H1 (cell line): ENCODE measurements around the gene PLSCR5. TPM values are rescaled to one million over a fixed set of nuclear protein-coding genes. Genes with fewer than 3 reads are reported as not detected.

ENCODE experiments used
- CTCF ChIA-PET: fragments of 300-600 bp; sonication (Branson Sonifier 250); formaldehyde crosslinking; loops from one replicate; lab custom pipeline; 2021; ENCODE audit not compliant: partially characterized antibody; lab: Charles Lee
- POLR2A ChIA-PET: fragments of 300-600 bp; sonication (Branson Sonifier 250); formaldehyde crosslinking; loops from one replicate; lab custom pipeline; 2021; ENCODE audit warnings: inconsistent platforms; ENCODE audit not compliant: partially characterized antibody; lab: Charles Lee
- DNase-seq, 2 experiments: peaks; one replicate each; pipeline versions ENCODE4 v3.0.0 to v3.0.0-alpha.2; 2010 to 2022; ENCODE audit warnings: low spot score in 2 of 2, low read depth in 1 of 2, mixed read lengths in 1 of 2
- FAIRE-seq: peaks from 2 replicates; lab custom pipeline; 2011; peaks lifted over from hg19 to GRCh38; lab: Jason Lieb, UNC
- H2AFZ ChIP-seq: 2 replicates; pipeline ENCODE4 v1.8.1; 2012; ENCODE audit warnings: low read length, inconsistent platforms
- H2AK5ac ChIP-seq: 2 replicates; pipeline ENCODE4 v1.6.1; 2013; ENCODE audit warnings: low read depth, low read length
- H2BK120ac ChIP-seq: replicated peaks from 2 replicates; pipeline ENCODE3; 2013; ENCODE audit warnings: low read depth, low read length, inconsistent platforms
- H2BK12ac ChIP-seq: 2 replicates; pipeline ENCODE4 v1.6.1; 2013; ENCODE audit warnings: low read depth, low read length
- H2BK15ac ChIP-seq: 2 replicates; pipeline ENCODE4 v1.6.1; 2013; ENCODE audit warnings: low read length
- H2BK20ac ChIP-seq: 2 replicates; pipeline ENCODE4 v1.6.1; 2013; ENCODE audit warnings: low read length
- H2BK5ac ChIP-seq: 2 replicates; pipeline ENCODE4 v1.6.1; 2013; ENCODE audit warnings: low read depth, low read length
- H3K14ac ChIP-seq: 2 replicates; pipeline ENCODE4 v1.6.1; 2013; ENCODE audit warnings: inconsistent platforms; ENCODE audit not compliant: insufficient read length
- H3K18ac ChIP-seq: 2 replicates; pipeline ENCODE4 v1.6.1; 2013; ENCODE audit warnings: low read length; ENCODE audit errors: extremely low read depth
- H3K23ac ChIP-seq: 2 replicates; pipeline ENCODE4 v1.6.1; 2013; ENCODE audit warnings: inconsistent platforms; ENCODE audit not compliant: insufficient read length
- H3K23me2 ChIP-seq: 2 replicates; pipeline ENCODE4 v1.6.1; 2013; ENCODE audit warnings: low read depth, low read length
- H3K27ac ChIP-seq: 2 replicates; pipeline ENCODE4 v1.6.1; 2011; ENCODE audit warnings: low read depth, low read length, inconsistent platforms
- H3K27me3 ChIP-seq, 4 experiments: replicated peaks in 1 of 4; 1 replicate in 1 of 4; 2 replicates in 3 of 4; pipeline versions ENCODE4 v1.6.1 to v1.8.1; 2011 to 2013; ENCODE audit warnings: low read length in 3 of 4, mild to moderate bottlenecking in 3 of 4, inconsistent platforms in 2 of 4, mixed read lengths in 2 of 4, moderate library complexity in 1 of 4; ENCODE audit not compliant: control insufficient read depth in 3 of 4, insufficient read depth in 3 of 4; ENCODE audit errors: extremely low read depth in 1 of 4
- H3K36me3 ChIP-seq, 4 experiments: 2 replicates each; pipeline versions ENCODE4 v1.6.1 to v1.8.1; 2011 to 2013; ENCODE audit warnings: mild to moderate bottlenecking in 4 of 4, low read length in 3 of 4, moderate library complexity in 2 of 4, control low read depth in 1 of 4, inconsistent platforms in 1 of 4; ENCODE audit not compliant: insufficient read depth in 4 of 4, control insufficient read depth in 2 of 4
- H3K4ac ChIP-seq: replicated peaks from 2 replicates; pipeline ENCODE3; 2013; ENCODE audit warnings: low read length, low read depth, mixed read lengths, inconsistent platforms; ENCODE audit not compliant: insufficient read length
- H3K4me1 ChIP-seq, 4 experiments: replicated peaks in 1 of 4; 1 replicate in 1 of 4; 2 replicates in 3 of 4; pipeline versions ENCODE4 v1.6.1 to v1.8.1; 2011 to 2013; ENCODE audit warnings: low read length in 3 of 4, inconsistent platforms in 2 of 4, mixed read lengths in 1 of 4; ENCODE audit not compliant: insufficient read depth in 4 of 4, control insufficient read depth in 3 of 4
- H3K4me2 ChIP-seq, 2 experiments: 2 replicates each; pipeline versions ENCODE4 v1.6.1 to v1.8.1; 2011 to 2013; ENCODE audit warnings: low read depth in 2 of 2, low read length in 2 of 2, control low read depth in 1 of 2, inconsistent platforms in 1 of 2, mild to moderate bottlenecking in 1 of 2; ENCODE audit not compliant: insufficient read depth in 1 of 2
- H3K4me3 ChIP-seq, 4 experiments: fragments of 200-600, 300-600 bp in 1 of 4; sonication (generic), shearing (Covaris generic), sonication (Bioruptor Twin) in 1 of 4; 2 replicates each; pipeline versions ENCODE4 v1.5.1 to v1.8.1; 2011 to 2016; ENCODE audit warnings: low read length in 4 of 4, low read depth in 3 of 4, control low read depth in 2 of 4, inconsistent platforms in 2 of 4, mild to moderate bottlenecking in 2 of 4, mixed read lengths in 1 of 4, moderate library complexity in 1 of 4; ENCODE audit not compliant: insufficient read depth in 2 of 4; ENCODE audit errors: extremely low read depth in 1 of 4
- H3K56ac ChIP-seq: replicated peaks from 2 replicates; pipeline ENCODE3; 2013; ENCODE audit warnings: low read depth, mild to moderate bottlenecking, mixed read lengths, low read length, inconsistent platforms; ENCODE audit not compliant: insufficient read length
- H3K79me1 ChIP-seq: 2 replicates; pipeline ENCODE4 v1.6.1; 2013; ENCODE audit warnings: low read depth, low read length, control low read depth
- H3K79me2 ChIP-seq, 2 experiments: 2 replicates each; pipeline versions ENCODE4 v1.6.1 to v1.8.1; 2012 to 2013; ENCODE audit warnings: low read length in 2 of 2, mild to moderate bottlenecking in 2 of 2, inconsistent platforms in 1 of 2; ENCODE audit not compliant: insufficient read depth in 2 of 2, control insufficient read depth in 1 of 2
- H3K9ac ChIP-seq, 4 experiments: replicated peaks in 1 of 4; 1 replicate in 1 of 4; 2 replicates in 3 of 4; pipeline versions ENCODE4 v1.6.1 to v1.8.1; 2011 to 2013; ENCODE audit warnings: low read depth in 3 of 4, low read length in 3 of 4, control low read depth in 2 of 4, mild to moderate bottlenecking in 2 of 4, moderate library complexity in 2 of 4, inconsistent platforms in 1 of 4; ENCODE audit errors: extremely low read depth in 1 of 4
- H3K9me3 ChIP-seq, 2 experiments: 2 replicates each; pipeline versions ENCODE4 v1.6.1 to v1.8.1; 2012 to 2013; ENCODE audit warnings: mild to moderate bottlenecking in 2 of 2, moderate library complexity in 2 of 2, control low read depth in 1 of 2, inconsistent platforms in 1 of 2, low read depth in 1 of 2, low read length in 1 of 2, mixed read lengths in 1 of 2; ENCODE audit not compliant: insufficient read depth in 2 of 2
- H4K20me1 ChIP-seq, 2 experiments: replicated peaks in 1 of 2; 2 replicates each; pipeline versions ENCODE3 to v1.8.1; 2011 to 2013; ENCODE audit warnings: inconsistent platforms in 2 of 2, low read length in 2 of 2, mild to moderate bottlenecking in 1 of 2; ENCODE audit not compliant: insufficient read depth in 2 of 2, control insufficient read depth in 1 of 2
- H4K5ac ChIP-seq: 2 replicates; pipeline ENCODE4 v1.6.1; 2013; ENCODE audit warnings: low read length, low read depth, mixed read lengths, inconsistent platforms; ENCODE audit not compliant: insufficient read length
- H4K8ac ChIP-seq: 2 replicates; pipeline ENCODE4 v1.8.0; 2013; ENCODE audit warnings: mild to moderate bottlenecking, moderate library complexity, low read length, inconsistent platforms; ENCODE audit not compliant: insufficient read depth; ENCODE audit errors: extremely low read depth
- H4K91ac ChIP-seq: replicated peaks from 2 replicates; pipeline ENCODE3; 2013; ENCODE audit warnings: low read length, mixed read lengths, inconsistent platforms; ENCODE audit not compliant: insufficient read length
- ASH2L ChIP-seq: fragments of 200-600, 300-600 bp; sonication (generic); IDR thresholded peaks from one replicate; pipeline ENCODE4 v1.7.1; 2017; ENCODE audit warnings: low read length
- BCL11A ChIP-seq, 2 experiments: IDR thresholded peaks; one replicate each; pipeline ENCODE4 v1.6.1; 2011; ENCODE audit warnings: low read depth in 2 of 2, low read length in 2 of 2, mild to moderate bottlenecking in 2 of 2
- BRCA1 ChIP-seq: IDR thresholded peaks from 2 replicates; pipeline ENCODE4 v1.6.1; 2012; ENCODE audit warnings: low read depth, low read length, improper control_type of control experiment
- CBX5 ChIP-seq: fragments of 300-800, 300-1000 bp; sonication (generic); IDR thresholded peaks from 2 replicates; pipeline ENCODE4 v1.7.1; 2016; ENCODE audit warnings: antibody characterized with exemption, low read length, low read depth
- CHD1 ChIP-seq: IDR thresholded peaks from 2 replicates; pipeline ENCODE4 v1.6.1; 2012; ENCODE audit warnings: low read depth, low read length, improper control_type of control experiment
- CTBP2 ChIP-seq: IDR thresholded peaks from 2 replicates; pipeline ENCODE4 v1.7.0; 2011; ENCODE audit warnings: borderline replicate concordance, mild to moderate bottlenecking, moderate library complexity, mixed read lengths, low read length; ENCODE audit not compliant: insufficient read depth, insufficient read length
- EGR1 ChIP-seq: IDR thresholded peaks from 2 replicates; pipeline ENCODE4 v1.6.1; 2011; ENCODE audit warnings: low read depth, low read length, borderline replicate concordance
- HDAC6 ChIP-seq: IDR thresholded peaks from one replicate; pipeline ENCODE4 v1.7.1; 2012; ENCODE audit warnings: low read depth, mild to moderate bottlenecking, inconsistent platforms, low read length, moderate library complexity
- JUN ChIP-seq: IDR thresholded peaks from 2 replicates; pipeline ENCODE4 v1.6.1; 2011; ENCODE audit warnings: low read depth, mild to moderate bottlenecking, improper control_type of control experiment, low read length
- KDM1A ChIP-seq: fragments of 200-600, 300-600 bp; sonication (generic); IDR thresholded peaks from 2 replicates; pipeline ENCODE4 v1.7.1; 2016; ENCODE audit warnings: mild to moderate bottlenecking, low read length, borderline replicate concordance
- KDM4A ChIP-seq: IDR thresholded peaks from one replicate; pipeline ENCODE4 v1.7.1; 2012; ENCODE audit warnings: low read depth, mild to moderate bottlenecking, moderate library complexity, low read length, inconsistent platforms; ENCODE audit not compliant: severe bottlenecking
- POLR2AphosphoS5 ChIP-seq: IDR thresholded peaks from 2 replicates; pipeline ENCODE4 v1.6.1; 2011; ENCODE audit warnings: low read depth, low read length
- RXRA ChIP-seq: IDR thresholded peaks from 2 replicates; pipeline ENCODE4 v1.6.1; 2011; ENCODE audit warnings: low read depth, mild to moderate bottlenecking, low read length, moderate library complexity; ENCODE audit not compliant: insufficient read depth
- SAP30 ChIP-seq: fragments of 300-600 bp; sonication (generic); IDR thresholded peaks from 2 replicates; pipeline ENCODE4 v1.7.1; 2012; ENCODE audit warnings: low read length, moderate library complexity, mild to moderate bottlenecking, inconsistent platforms; ENCODE audit not compliant: insufficient read depth, insufficient replicate concordance
- SUZ12 ChIP-seq: fragments of 200-600 bp; sonication (generic); IDR thresholded peaks from 2 replicates; pipeline ENCODE4 v1.6.1; 2012; ENCODE audit warnings: mild to moderate bottlenecking, inconsistent platforms, low read length, moderate library complexity, mixed read lengths
- TCF12 ChIP-seq: IDR thresholded peaks from 2 replicates; pipeline ENCODE4 v1.6.1; 2011; ENCODE audit warnings: low read depth, mild to moderate bottlenecking, low read length
- YY1 ChIP-seq: IDR thresholded peaks from 2 replicates; pipeline ENCODE4 v1.6.1; 2011; ENCODE audit warnings: low read depth, mild to moderate bottlenecking, low read length
- polyA plus RNA-seq, 7 experiments: library from polyadenylated mRNA; depleted of rRNA in 3 of 7; stranded (reverse) in 5 of 7; unstranded in 2 of 7; fragments of >200 nt in 5 of 7; fragments of 200-250 nt in 2 of 7; gene quantifications; 1 replicate in 5 of 7; 2 replicates in 1 of 7; 4 replicates in 1 of 7; pipeline versions ENCODE4 v1.2.1 to v1.2.3, GENCODE V29; 2011 to 2013; ENCODE audit warnings: missing spikeins in 2 of 7, mixed read lengths in 2 of 7
- total RNA-seq: library from RNA; stranded (reverse); fragmentation: NEBNext Ultra II Directional; extraction: Animal tissue kit (Norgen Biotek cat#: 25700); gene quantifications from 2 replicates; pipeline ENCODE4 v1.2.1, GENCODE V29; 2021

The PLSCR5 gene
- total and polyA plus RNA-seq, 2 of the 8 experiments (the other 6 are each of a cell fraction or from before 2014, with no cell fraction given) = not detected

DNA sequence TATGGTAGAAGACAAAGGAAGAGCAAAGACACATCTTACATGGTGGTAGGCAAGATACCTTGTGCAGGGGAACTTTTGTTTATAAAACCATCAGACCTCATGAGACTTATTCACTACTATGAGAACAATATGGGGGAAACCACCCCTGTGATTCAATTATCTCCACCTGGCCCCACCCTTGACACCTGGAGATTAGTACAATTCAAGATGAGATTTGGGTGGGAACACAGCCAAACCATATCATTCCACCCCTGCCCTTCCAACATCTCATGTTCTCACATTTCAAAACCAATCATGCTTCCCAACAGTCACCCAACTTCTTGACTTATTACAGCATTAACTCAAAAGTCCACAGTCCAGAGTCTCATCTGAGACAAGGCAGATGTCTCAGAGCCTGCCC is 39.0 kb downstream of the PLSCR5 start:
- POLR2A ChIA-PET = no interaction called here
- Histone ChIP-seq H3K4me2 (no peak overlapping the region), H3K18ac (no peak overlapping the region), H2BK5ac (no peak overlapping the region), H3K56ac (no peak overlapping the region), H3K27ac (no peak overlapping the region), H2BK12ac (no peak overlapping the region), H4K91ac (no peak overlapping the region), H3K4me3 (no peak overlapping the region), H3K79me1 (no peaks in the 10 kb centered on the region), H3K79me2 (no peaks in the 10 kb centered on the region), H2BK120ac (no peak overlapping the region), H3K36me3 (no peaks in the 10 kb centered on the region), H3K4ac (no peak overlapping the region), H3K27me3 (peaks cover 0 to 1% (median 0%) of the 10 kb centered on the region in 4 experiments; a peak in 1 of 7 replicates), H4K5ac (no peak overlapping the region), H4K8ac (no peak overlapping the region), H4K20me1 (no peaks in the 10 kb centered on the region), H3K9me3 (no peaks in the 10 kb centered on the region), H2AFZ (no peak overlapping the region), H3K23ac (no peak overlapping the region), H3K14ac (no peak overlapping the region), H3K23me2 (no peaks in the 10 kb centered on the region), H2BK15ac (no peak overlapping the region), H3K9ac (no peak overlapping the region), H3K4me1 (peaks cover 0 to 3% (median 0%) of the 10 kb centered on the region in 4 experiments; a peak in 1 of 7 replicates), H2AK5ac (no peak overlapping the region), H2BK20ac (no peak overlapping the region)
- no peak for DNase-seq
- CTCF ChIA-PET = interaction anchor here (0.6 kb wide), 1 partner anchor 13 kb away, joined by 3 read pairs; no protein-coding TSS in a partner anchor
- FAIRE-seq = no peak
- TF ChIP-seq SUZ12 (no peak), POLR2AphosphoS5 (no peak), SAP30 (no peak), BCL11A (IDR thresholded peaks at IDR 0.05; ENCODE audit: low read depth in 2 of 2, low read length in 2 of 2) (no peak), CTBP2 (no peak), CBX5 (no peak), JUN (no peak), KDM1A (no peak), EGR1 (no peak), KDM4A (no peak), ASH2L (no peak), HDAC6 (no peak), YY1 (no peak), TCF12 (no peak), RXRA (no peak), BRCA1 (no peak), CHD1 (no peak)
